GM19099 (cell line): ENCODE data around the gene MAST3.

Source experiments
- POLR2A ChIP-seq: IDR thresholded peaks from 3 replicates; pipeline ENCODE4 v1.6.1; 2011; ENCODE audit warnings: low read depth; ENCODE audit not compliant: insufficient read length; ENCODE audit errors: extremely low read depth

Gene MAST3

GRCh38 chr19:18194554-18195238 is 97.1 kb downstream of the MAST3 start:
- no peak for TF ChIP-seq POLR2A

GRCh38 chr19:18196511-18196845 is 98.9 kb downstream of the MAST3 start:
- no peak for TF ChIP-seq POLR2A

- no peak for TF ChIP-seq POLR2A
Measured at GRCh38 chr19:18197306-18197705, 99.7 kb downstream of the MAST3 start.

GRCh38 chr19:18197941-18198340 is 100.4 kb downstream of the MAST3 start:
- no peak for TF ChIP-seq POLR2A

GRCh38 chr19:18198374-18198773 is 100.8 kb downstream of the MAST3 start:
- TF ChIP-seq POLR2A, result no peak
